Erythroblast (primary cell): ENCODE measurements around the gene PHKG2.

Experiments
- GATA1 ChIP-seq: IDR thresholded peaks from 2 replicates; pipeline ENCODE4 v1.6.1; 2011; ENCODE audit warnings: low read depth, mild to moderate bottlenecking, control low read depth, low read length, moderate library complexity
- POLR2A ChIP-seq: IDR thresholded peaks from 2 replicates; pipeline ENCODE4 v1.6.1; 2011; ENCODE audit warnings: mild to moderate bottlenecking, low read length

GRCh38 chr16:30797670-30798309 lies 49.6 kb downstream of the PHKG2 start:
- TF ChIP-seq POLR2A = no peak
- TF ChIP-seq GATA1 = no peak
